Gastroesophageal sphincter (tissue), 3 donors: ENCODE results near the gene EPHA2.

Experiments used
- CTCF ChIP-seq, 4 experiments: fragments of 200-600 bp in 2 of 4; fragments of 450-650 bp in 2 of 4; sonication (generic) in 1 of 4; IDR thresholded peaks; one replicate each; pipeline ENCODE4 v1.5.1; 2017 to 2019; ENCODE audit warnings: antibody characterized with exemption in 4 of 4, mild to moderate bottlenecking in 2 of 4, moderate library complexity in 2 of 4
- EP300 ChIP-seq: sonication (generic); formaldehyde crosslinking; IDR thresholded peaks from one replicate; pipeline ENCODE4 v1.6.1; 2017; ENCODE audit warnings: antibody characterized with exemption, mild to moderate bottlenecking
- POLR2A ChIP-seq, 2 donors: fragments of 450-650 bp; IDR thresholded peaks; one replicate each; pipeline ENCODE4 v1.6.1; 2017; ENCODE audit warnings: antibody characterized with exemption in 2 of 2, mild to moderate bottlenecking in 2 of 2, moderate library complexity in 1 of 2
- POLR2AphosphoS5 ChIP-seq: sonication (generic); formaldehyde crosslinking; IDR thresholded peaks from one replicate; pipeline ENCODE4 v1.6.1; 2017; ENCODE audit warnings: antibody characterized with exemption

- TF ChIP-seq CTCF (IDR thresholded peaks at IDR 0.05) (no peak), POLR2A (IDR thresholded peaks at IDR 0.05) (no peak), POLR2AphosphoS5 (no peak), EP300 (no peak)
Observed at GRCh38 chr1:16083486-16083885, 72.4 kb downstream of the EPHA2 start.
